CD4-positive, alpha-beta T cell treated with Interleukin-17A for 4 hours (primary cell): ENCODE results near the gene CD180.

ENCODE experiments used
- DNase-seq: peaks from one replicate; pipeline ENCODE4 v3.0.0-alpha.2; 2020; ENCODE audit warnings: mixed read lengths

Gene CD180

DNA sequence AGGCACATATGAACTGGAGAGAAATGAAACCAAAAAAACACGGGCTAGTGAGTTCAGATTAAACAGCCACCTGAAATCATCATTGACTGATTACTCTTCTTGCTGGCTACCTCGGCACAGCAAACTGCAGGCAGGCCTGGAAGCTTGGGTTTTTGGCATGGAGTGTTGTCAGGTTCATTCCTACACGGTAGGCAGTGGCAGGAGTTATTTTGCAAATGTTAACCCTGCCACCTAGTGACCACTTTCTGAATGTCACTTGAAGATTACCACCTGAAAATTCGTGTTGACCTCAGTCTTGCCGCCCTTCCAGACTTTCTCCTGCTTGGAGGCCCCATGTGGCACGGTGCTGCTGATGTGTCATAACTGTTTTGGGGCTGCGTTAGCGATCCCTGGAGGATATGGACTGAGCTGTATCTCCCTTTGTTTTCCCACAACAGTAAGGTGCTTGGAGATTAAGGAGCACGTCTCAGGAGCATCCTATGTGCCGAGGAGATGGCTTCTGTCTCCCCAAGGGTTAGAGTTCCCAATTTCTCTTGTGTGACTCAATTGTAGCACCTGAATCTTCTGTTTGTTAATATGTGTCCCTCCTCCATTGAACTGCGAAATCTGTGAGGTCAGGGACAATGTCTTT, 12.7 kb upstream of the CD180 start:
- DNase-seq = peak; percentile 76

- DNase-seq = no peak
Observed at GRCh38 chr5:67208403-67208802, 11.8 kb upstream of the CD180 start.

DNA sequence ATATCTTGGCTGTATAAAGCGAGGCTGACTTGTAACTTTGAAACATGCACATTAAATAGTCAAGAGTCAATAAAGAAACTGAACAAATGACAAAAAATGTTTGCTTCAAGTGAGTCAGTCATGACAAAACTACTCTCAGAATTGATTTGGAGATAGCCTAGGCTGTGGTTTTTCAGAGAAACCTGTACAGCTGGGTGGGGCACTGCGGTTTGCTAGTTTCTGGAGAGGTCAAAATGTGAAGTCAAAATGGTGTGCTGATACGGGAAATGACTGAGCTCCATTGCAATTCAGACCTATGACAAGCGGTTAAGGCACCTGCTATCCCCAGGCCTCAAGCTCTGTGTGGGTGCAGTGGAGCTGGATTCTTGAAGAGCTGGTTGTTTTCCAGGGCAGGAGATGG, 10.3 kb upstream of the CD180 start:
- DNase-seq = peak; percentile 86

GRCh38 chr5:67206461-67206860, 9.9 kb upstream of the CD180 start:
- no peak for DNase-seq

DNA sequence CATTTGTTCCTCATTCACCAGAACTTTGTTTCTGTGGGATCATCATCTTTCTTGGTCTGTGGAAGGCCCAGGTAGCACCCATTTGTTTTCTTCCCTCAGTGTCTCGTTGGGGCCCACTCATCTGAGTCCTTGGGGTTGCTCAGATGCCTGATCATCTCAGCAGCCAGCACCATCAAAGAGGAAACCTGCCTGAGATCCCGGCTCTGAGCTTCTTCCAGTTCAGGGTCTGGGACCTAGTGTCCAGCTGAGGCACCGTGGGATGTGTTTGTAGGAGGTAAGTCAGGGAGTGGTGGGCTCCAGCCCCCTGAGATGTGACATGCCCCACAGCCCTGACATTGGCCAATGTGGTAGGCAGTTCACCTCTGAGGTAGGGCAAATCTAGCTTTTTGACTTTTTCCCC, 9.4 kb upstream of the CD180 start:
- DNase-seq = no peak

- no peak for DNase-seq
Observed at GRCh38 chr5:67204821-67205220, 8.2 kb upstream of the CD180 start.

DNA sequence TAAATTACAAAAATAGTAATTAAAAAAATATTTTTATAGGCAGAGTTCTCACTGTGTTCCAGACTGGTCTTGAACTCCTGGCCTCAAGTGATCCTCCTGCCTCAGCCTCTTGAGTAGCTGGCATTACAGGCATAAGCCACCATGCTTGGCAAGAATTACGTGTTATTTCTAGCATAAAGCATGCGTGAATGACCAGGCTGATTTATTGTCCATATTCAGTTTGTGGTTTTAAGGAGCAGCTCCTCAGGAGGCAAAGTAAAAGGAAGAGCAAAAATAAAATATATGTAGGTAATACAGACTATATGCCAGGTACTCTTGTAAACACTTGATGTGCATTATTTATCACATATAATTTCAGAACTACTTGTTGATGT, 7.1 kb upstream of the CD180 start:
- DNase-seq = no peak

DNA sequence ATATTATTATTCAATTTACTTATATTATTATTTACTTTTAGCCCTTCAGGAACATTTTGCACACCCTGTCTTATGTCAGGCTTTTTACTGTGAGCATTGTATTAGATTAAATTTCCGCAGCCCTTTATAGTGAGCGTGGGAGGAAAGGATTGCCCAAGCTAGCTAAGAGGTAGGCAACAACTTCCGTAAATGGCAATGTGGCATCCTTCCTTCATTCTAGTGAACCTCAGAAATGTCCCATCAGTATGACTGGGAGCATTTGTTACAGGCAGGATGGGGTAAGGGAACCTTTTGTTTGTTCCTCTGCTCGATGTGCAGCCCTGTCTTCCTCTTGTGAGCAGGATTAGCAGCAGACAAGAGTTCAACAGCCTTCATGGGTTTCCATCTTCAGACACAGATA, 6.2 kb upstream of the CD180 start:
- DNase-seq = peak; percentile 25

DNA sequence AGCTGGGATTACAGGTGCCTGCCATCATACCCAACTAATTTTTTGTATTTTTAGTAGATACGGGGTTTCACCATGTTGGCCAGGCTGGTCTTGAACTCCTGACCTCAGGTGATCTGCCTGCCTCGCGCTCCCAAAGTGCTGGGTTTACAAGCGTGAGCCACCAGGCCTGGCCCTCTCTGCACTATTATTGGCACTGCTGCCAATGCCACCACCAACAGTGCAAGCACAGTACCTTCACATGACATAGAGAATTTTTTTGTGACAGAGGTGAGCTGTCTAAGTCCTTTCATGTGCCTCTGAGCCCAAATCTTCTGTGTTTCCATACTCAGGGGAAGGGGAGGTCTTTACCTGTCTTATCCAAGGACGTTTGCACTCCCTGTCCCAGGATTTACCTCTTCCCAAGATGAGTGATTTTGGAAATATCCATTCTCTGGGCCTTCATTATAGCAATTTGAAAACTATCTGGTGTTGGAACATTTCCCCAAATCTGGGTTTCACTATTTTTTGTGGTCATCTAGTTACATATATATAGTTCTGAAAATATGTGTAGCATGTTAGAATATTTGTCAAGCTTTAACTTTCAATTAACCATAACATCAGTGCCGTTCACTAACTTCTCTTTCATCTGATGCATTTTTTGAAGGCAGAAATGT, 5.4 kb upstream of the CD180 start:
- DNase-seq = no peak

GRCh38 chr5:67200809-67201562, 4.4 kb upstream of the CD180 start:
- no peak for DNase-seq

DNA sequence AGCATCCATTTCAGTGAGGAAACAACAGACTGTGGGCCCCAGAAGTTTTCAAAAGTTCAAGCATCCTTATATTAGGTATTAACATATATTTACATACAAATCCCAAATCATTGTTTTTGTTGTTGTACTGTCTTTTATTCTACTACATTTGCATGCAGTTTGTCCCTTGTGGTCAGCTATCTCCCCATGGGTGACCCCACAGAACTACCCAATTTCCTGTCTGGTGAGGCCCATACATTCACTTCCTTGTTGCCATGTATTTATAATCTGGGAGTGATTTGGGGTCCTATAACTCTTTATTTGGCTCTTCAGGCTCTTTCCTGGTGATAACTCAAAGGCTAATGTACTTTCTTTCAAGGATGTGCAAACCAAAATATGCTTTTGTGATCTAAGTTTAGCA, 3.3 kb upstream of the CD180 start:
- no peak for DNase-seq

DNA sequence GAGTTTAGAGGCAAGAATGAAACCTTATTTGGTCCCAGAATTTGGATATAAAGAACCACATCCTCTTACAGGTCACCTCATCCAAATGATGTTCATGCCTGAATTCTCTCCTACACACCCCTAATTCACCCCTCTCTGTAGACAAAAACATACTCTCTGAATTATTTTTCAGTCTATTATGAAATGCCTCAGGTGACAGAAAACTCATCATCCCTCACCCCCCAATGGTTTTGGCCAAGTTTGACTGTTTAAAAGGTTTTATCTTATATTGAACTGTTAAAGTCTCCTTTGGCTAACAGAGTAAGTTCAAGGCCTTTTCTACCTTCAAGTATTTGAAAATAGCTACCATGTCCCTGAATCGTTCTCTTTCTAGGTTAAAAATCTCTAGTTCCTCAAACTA, 2.3 kb upstream of the CD180 start:
- no peak for DNase-seq

- DNase-seq = no peak
Observed at GRCh38 chr5:67197536-67197935, 937 bp upstream of the CD180 start.

DNA sequence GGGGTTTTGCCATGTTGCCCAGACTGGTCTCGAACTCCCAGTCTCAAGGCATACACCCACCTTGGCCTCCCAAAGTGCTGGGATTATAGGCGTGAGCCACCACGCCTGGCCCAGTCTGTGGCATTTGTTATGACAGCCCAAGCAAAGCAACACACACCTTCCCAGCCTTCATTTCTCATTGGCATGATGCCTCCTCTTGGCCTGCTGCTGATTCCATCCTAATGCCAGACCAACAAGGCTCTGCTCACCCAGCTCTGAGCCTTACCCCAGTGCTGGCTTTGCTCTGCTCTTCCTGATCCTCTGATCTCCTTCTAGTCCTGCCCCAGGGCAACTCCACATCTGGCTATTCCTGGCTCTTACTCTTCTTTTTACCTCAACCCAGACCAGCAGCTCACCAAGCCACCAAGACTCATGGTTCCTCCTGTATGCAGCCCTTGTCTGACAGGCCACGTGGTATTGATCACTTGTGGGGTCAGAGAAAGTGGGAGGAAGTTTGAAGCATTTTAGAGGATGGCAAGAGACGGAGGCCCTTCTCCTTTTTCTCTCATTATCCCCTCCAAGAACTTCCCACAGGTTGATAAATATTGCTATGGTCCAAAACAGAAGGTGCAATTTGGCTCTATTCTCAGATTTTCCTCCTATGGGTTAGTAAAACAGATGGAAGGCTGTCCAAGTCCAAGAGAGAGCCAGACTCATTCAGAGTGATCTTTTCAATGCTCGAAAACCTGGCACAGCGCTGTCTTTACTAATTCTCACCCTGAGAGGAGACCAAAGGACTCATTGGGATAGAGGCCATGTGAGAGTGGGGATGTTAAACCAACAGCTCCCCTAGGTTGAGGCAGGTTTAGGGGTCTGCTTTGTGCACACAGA, 958 bp downstream of the CD180 start:
- DNase-seq = no peak

- DNase-seq = no peak
Observed at GRCh38 chr5:67194166-67194565, 2.4 kb downstream of the CD180 start.

GRCh38 chr5:67193439-67193807, 3.2 kb downstream of the CD180 start:
- no peak for DNase-seq

- no peak for DNase-seq
Observed at GRCh38 chr5:67192719-67193438, 3.7 kb downstream of the CD180 start.

DNA sequence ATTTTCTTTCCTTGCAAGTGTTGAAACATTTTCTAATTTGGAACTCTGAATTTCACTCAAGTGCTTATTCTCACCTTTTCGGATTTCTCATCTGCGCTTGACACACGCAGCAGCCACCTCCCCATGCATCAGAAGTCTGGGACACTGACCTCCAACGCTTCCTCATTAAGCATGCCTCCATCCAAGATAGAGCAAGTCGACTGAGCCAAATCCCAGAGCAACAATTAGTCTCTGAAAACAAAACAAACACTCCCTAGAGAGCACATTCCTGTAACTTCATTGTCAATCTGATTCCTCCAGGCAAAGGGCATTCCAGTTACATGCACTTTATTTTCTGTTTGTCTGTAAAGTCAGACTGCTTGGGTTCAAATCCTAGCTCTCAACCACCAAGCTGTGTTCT, 5.7 kb downstream of the CD180 start:
- DNase-seq = no peak

GRCh38 chr5:67190410-67190809, 6.2 kb downstream of the CD180 start:
- DNase-seq = no peak

GRCh38 chr5:67189931-67190330, 6.7 kb downstream of the CD180 start:
- no peak for DNase-seq

DNA sequence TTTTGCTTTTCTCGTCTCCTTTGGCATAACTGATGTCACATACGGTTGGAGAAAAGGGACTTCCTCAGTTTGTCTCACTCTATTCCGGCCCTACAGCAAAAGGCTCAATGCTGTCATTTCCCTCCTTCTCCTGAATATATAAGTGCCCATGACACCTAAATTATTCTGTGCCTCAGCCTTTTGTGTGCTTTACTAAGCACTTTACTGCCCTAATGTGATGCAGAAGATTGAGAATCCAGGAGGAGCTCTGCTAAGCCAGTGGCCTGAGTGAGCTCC, 7.6 kb downstream of the CD180 start:
- DNase-seq = no peak

DNA sequence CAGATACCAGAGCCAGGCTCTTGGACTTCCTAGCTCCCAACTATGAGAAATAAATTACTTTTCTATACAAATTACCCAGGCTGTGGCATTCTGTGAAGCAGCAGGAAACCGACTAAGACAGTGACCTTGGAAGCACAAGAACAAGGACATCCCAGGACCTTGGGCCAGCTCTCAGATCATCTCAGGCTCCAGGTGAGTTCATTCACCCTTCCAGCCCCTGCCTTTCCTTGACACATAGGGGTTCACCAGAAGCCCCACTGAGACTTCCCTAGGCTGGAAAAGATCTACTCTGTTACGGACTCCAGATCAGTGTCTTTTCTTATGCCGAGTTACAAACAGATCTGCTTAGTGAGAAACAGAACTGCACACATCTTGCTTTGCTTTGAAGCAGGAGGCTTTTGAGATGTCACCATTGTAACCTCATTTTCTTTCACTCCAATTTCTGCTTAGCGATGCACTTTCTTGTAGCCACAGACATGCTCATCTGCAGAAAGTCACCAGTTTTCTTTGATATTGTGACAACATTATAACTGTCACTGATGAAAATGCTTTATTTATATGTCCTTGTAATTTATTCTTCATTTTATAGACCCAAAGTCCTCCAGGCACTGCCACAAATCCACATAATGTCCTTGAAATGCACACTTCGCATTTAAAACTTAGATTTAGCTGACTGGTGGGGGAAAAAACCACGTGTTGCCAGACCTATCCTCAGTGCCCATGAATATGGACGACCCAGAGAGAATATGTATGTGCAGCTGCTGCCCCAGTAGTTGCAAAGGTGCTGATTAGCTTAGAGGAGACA, 8.1 kb downstream of the CD180 start:
- DNase-seq = no peak
